Esophagus muscularis mucosa (tissue), 3 donors: ENCODE results near the gene SLC16A4.

Source experiments
- POLR2AphosphoS5 ChIP-seq, 2 donors: sonication (generic); formaldehyde crosslinking; IDR thresholded peaks; one replicate each; pipeline ENCODE4 v1.6.1; 2017; ENCODE audit warnings: antibody characterized with exemption in 2 of 2
- TF ChIP-seq, protein P1 (sequence below), 3 experiments: fragments of 200-600 bp in 2 of 3; fragments of 450-650 bp in 1 of 3; sonication (generic) in 2 of 3; IDR thresholded peaks; one replicate each; pipeline ENCODE4 v1.5.1; 2017 to 2019; ENCODE audit warnings: antibody characterized with exemption in 3 of 3, mild to moderate bottlenecking in 2 of 3, moderate library complexity in 1 of 3

DNA sequence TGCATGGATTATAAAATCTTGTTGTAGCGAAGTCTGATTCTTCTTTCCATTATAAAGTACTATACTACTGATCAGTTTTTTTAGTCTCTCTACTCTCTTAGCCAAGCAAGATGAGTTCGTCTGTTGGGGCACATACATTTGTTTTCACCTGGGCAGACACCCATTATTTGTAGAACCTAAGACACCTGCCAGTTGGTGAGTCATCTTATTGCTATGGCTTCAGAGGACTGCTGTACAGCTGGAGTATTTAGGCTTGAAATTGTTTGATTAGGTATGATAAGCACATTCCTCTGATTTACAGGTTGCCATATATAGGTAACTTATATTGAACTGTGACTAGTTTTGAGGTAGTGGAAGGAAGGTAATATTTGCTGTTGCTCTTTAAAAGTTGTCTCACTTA is 34.4 kb downstream of the SLC16A4 start:
- TF ChIP-seq POLR2AphosphoS5 (IDR thresholded peaks at IDR 0.05), result no peak
- TF ChIP-seq, protein P1, sequence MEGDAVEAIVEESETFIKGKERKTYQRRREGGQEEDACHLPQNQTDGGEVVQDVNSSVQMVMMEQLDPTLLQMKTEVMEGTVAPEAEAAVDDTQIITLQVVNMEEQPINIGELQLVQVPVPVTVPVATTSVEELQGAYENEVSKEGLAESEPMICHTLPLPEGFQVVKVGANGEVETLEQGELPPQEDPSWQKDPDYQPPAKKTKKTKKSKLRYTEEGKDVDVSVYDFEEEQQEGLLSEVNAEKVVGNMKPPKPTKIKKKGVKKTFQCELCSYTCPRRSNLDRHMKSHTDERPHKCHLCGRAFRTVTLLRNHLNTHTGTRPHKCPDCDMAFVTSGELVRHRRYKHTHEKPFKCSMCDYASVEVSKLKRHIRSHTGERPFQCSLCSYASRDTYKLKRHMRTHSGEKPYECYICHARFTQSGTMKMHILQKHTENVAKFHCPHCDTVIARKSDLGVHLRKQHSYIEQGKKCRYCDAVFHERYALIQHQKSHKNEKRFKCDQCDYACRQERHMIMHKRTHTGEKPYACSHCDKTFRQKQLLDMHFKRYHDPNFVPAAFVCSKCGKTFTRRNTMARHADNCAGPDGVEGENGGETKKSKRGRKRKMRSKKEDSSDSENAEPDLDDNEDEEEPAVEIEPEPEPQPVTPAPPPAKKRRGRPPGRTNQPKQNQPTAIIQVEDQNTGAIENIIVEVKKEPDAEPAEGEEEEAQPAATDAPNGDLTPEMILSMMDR (IDR thresholded peaks at IDR 0.05), result no peak
